ENCODE measurements around the gene SLC22A15.
A peak's percentile ranks its signal among the peaks of the same experiment; 100 is the strongest.
"Not testable (repeated sequence)": the region's sequence is repeated elsewhere in the genome, so short reads cannot be mapped to it uniquely, and the experiment has no call there.

The SLC22A15 gene

DNA sequence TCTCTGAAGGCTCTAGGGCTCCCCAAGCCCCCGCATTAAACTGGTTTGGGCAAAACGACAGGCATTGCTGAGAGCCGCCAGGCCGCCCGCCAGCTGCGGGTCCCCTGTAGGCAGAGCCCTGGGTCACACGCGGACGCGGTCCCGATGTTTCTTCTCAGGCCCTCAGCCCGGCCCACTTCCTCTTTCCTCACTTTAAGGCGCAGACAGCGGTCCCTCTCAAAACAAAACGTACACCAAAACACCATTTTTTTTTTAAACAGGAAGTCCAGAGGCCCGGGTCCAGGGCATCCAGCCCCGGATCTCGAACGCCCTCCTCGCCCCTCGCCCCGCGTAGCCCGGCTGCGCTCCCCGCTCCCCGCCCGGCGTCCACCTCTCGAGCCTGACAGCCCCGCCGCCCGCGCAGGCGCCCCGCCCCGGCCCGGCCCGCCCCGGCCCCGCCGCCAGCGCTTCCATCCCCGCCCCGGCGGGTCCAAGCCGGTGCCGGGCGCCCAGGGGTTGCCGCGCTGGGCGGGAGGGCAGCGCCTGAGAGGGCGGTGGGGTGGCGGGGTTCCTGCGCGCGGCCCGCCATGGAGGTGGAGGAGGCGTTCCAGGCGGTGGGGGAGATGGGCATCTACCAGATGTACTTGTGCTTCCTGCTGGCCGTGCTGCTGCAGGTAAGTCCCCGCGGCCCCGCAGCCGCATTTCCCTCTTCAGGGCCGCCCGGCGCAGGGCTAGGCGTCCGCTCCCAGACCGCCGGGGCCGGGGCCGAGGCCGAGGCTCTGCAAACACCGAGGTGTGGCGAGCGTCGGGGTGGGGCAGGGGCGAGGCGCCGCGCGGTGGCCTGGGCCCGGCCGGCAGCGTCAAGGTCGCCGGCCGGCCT is at the start of gene SLC22A15:
Gene SLC22A15, plus strand, starts transcription at position 452 of the 859 bp plus-strand sequence. Its CDS starts 115 bp downstream, at position 567.
- no peak for DNase-seq

GRCh38 chr1:115927971-115928370 is 48.3 kb upstream of the SLC22A15 start:
- no peak for DNase-seq

DNA sequence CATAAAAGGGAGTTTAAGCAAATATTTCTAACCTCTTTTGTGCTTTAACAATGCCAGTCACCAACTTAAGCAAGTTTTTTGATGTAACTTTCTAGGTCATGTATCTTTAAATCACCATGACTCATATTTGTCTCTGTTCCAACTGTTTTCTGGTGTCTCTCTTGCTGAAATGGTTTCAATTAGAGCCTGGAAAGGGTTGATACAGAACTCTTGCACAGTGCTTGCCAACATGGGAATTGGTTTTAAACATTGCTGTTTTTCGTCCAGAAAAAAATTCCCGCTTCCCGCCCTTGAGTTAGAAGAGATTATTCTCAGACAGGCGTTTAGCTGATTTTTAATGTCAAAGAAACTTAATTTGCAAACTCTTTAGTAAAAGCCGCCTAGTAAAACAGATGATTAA is 46.4 kb upstream of the SLC22A15 start:
- DNase-seq = no peak

DNA sequence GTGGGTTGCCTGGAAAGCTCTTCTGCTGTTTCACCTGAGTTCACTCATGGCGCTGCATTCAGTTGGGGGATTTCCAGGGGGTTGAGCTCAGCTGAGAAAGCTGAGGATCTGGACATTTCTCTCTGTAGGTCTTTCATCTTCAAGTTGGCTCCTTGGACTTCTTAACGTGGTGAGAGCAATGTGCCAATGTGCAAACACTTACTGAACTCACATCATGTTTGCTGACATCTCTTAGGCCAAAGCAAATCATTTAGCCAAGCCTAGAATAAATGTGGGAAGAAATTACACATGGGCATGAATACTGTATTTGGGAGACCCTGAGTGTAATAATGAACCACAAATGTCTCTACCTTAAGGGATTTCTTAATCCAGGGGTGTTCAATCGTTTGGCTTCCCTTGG is 42.7 kb upstream of the SLC22A15 start:
- no peak for DNase-seq

DNA sequence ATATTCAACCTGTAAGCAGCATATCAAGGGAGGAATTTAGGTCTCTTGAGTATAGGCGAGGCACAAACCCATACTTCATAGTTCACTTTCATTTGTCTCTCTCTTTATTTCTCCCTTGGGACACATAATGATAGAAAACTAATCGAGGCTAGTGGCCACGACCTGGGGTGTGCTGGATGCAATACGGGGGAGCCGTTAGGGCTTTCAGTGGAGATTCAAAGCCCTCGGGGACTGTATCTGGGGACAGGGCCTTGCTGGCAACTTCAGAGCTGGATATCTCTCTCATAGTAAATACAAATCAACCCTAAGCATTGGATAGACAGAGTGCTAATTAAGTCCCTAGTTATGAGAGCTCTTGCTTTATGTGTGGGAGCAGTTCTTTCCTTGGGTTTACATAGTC is 36.9 kb upstream of the SLC22A15 start:
- DNase-seq = no peak

DNA sequence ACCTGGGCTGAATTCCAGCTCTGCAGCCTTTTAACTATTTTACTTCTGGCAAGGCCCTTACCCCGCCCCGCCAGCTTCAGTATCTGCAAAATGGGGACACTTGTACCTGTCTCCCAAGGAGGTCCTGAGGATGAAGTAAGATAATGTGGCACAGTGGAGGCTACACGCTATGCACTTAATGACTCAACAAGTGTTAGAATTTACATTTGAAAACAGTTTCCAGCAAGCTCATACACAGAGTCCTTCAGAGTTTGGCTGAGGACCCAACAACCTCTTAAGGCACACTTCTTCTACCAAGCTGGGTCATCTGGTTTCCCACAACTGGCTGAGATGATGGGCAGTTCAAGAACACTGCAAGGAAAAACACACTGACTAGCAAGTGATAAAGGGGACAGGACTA is 30.2 kb upstream of the SLC22A15 start:
- no peak for DNase-seq

DNA sequence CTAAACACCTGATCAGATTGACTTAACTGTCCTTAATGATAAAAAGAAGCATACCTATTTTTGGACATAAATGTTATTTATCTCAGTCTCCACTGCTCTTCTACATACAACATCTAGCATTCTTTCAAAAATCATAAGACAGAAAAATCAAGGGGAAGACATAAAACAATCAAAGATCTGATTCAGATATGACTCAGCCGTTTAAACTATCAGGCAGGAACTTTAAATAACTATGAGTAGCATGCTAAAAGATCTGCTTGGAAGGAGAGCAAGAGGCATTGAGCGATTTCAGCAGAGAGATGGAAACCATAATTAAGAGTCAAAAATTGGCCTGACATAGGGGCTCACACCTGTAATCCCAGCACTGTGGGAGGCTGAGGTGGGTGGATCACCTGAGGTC is 27.2 kb upstream of the SLC22A15 start:
- DNase-seq = no peak

DNA sequence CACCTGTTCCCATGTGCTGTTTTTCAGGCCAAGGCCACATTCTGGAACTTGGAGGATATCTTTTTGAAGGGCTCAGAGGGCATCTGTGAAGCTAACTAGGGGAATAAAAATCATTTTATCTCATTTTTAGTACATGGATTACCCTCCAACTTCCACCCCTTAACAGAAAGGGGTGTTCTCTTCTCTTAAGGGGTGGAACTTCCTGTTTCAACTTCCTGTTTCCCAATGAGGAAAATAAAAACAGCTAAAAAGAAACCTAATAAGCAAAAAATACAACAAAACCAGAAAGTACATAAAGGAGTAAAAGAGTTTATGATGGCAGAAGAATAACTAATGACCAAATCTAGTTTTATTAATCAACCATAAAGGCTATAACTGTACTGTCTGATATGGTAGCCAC is 24.8 kb upstream of the SLC22A15 start:
- DNase-seq = no peak

DNA sequence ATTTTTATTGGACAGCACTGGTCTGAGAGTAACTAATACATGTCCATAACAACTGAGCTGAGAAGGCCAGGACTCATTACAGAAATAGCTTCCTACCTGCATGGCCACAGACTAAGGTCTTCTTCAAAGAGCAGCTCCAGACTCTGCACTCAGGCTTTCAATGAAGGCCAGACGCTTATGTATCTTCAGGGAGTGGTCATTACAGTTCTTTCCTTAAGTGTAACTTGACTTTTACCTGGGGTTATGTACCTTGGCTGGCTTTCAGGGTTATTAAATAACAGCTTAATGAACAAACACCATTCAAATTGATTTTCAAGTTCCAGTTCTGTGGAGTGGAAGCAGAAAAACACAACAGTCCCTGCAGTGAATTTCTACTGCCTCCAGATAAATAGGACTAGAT is 23.8 kb upstream of the SLC22A15 start:
- no peak for DNase-seq

DNA sequence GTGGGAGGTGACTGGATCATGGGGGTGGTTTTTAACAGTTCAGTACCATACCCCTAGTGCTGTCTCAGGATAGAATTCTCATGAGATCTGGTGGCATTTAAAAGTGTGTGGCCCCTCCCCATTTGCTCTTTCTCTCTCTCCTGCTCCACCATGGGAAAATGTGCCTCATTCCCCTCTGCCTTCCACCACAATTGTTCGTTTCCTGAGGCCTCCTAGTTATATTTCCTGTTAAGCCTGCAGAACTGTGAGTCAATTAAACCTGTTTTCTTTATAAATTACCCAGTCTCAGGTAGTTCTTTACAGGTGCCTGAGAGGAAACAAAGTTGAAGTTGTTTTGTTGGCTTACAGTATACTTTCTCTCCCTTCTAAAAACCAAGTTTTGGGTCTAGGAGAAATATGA is 23.1 kb upstream of the SLC22A15 start:
- DNase-seq = no peak

DNA sequence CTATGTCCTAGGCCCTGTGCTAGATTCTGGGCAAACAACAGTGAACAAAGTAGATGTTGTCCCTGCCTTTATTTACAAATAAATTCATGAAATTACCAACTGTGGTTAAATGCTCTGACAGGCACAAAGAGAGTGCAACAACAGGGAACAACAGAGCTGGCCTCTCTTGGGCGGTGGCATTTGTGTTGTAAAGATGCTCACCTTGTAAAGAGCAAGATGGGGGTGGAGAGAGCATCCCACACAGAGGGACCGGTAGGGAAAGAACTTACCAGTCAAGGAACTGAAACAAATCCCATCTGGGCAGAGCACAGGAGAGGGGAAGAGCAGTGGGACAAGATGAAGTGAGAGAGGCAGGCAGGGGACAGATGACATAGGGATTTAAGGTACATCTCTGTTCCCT is 21.6 kb upstream of the SLC22A15 start:
- DNase-seq = no peak

DNA sequence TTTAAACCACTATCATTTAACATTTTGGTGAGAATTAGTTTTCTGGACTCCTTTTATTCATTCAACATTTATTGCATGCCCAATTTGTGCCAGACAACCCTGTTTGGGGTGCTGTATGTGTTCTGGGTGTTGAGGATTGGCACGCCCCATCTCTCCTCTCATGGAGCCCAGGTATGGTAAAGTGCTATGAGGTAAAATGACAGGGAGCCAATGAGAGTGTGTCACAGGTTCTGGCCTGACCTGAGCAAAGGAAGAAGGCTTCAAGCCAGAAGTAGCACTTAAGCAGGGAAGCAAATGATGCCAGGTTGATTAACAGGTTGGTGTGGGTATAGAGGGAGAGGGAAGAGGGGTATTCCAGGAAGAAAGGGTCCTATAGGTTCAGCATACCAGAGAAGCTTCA is 21.1 kb upstream of the SLC22A15 start:
- DNase-seq = no peak

DNA sequence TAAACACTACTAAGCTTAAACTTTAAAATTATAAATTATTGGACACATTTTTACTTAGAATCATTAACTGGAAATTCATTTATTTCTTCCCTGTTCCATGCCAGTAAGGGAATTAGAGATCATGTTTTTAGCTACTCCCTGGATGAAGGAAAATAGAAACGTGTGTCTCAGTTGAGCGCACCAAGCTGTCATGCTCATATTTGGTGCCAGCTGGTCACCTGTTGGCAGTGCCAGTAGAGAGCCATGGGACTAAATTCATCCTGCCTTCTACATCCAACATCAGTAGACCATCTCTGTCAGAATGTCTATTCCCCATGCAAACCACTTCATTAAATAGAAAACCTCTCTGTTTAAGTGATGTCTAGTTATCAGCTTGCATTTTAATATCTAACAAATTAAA is 17.4 kb upstream of the SLC22A15 start:
- no peak for DNase-seq

DNA sequence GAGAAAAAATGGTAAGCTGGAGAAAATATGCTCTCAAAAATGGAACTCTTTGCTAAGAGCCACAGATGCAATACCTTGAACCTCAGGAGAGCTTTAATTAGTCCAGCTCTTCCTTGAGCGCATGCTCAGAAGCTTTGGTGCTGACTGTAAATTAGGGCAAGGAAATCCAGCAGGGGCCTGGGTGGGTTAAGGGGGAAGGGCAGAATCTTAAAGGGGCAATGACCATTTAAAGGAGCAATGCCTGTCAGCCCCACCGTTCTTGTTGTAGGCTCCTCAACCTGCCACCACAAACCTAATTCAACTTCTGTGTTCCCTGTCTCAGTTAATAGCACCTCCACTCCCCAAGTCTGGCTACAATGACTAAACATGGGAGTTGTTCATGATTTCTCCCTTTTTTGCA is 6.8 kb upstream of the SLC22A15 start:
- DNase-seq = no peak

DNA sequence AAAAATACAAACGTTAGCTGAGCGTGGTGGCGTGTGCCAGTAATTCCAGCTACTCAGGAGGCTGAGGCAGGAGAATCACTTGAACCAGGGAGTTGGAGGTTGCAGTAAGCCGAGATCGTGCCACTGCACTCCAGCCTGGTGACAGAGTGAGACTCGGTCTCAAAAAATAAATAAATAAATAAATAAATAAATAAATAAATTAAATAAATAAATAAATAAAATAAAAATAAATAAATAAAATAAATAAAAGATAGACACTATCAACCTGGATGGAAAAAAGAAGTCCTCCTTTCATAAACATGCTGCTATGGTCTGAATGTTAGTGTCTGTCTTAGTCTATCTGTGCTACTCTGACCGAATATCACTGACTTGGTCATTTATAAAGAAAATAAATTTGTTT is 4.5 kb upstream of the SLC22A15 start:
- not testable (repeated sequence) for DNase-seq

DNA sequence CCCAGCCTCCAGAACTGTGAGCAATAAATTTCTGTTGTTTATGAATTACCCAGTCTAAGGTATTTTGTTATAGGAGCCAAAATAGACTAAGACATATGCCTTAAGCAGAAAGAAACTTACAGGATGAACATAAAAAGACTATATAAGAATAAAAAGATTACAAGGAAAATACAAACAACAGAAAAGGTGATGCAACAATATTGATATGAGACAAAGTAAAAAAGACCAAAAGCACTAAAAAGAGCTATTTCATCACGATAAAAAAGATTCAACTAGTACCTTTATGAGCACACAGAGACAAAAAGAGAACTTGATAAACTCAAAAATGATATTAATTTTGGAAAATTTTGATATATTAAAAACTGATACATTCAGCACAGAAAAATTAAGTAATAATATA is 3.2 kb upstream of the SLC22A15 start:
- DNase-seq = no peak

DNA sequence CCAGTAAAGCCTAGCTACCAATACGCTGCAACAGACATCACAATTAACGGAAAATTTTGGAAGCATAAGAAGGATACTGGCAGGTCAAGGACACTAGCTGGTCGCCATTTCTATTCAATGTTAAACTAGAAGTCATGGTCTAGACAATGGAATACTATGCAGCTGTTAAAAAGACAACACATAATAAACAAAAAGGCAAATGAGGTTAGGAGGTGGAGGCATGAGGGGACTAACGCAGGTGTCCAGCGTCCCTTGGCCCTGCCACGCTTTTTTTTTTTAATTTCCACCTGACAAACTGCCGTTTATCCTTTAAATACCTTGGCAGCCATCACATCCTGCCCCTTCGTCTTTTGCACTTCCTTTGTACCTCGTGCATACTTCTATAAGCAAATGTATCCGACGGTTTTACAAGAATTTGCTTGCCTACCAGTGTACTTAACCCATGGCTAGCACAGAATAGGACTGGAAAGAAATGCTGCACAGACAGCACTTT is 698 bp upstream of the SLC22A15 start:
- no peak for DNase-seq

GRCh38 chr1:115976921-115977498 is 697 bp downstream of the SLC22A15 start:
- DNase-seq = no peak

- no peak for DNase-seq
Measured at GRCh38 chr1:115977499-115978258, 1.4 kb downstream of the SLC22A15 start.

- DNase-seq = no peak
Measured at GRCh38 chr1:115978292-115978941, 2.1 kb downstream of the SLC22A15 start.

DNA sequence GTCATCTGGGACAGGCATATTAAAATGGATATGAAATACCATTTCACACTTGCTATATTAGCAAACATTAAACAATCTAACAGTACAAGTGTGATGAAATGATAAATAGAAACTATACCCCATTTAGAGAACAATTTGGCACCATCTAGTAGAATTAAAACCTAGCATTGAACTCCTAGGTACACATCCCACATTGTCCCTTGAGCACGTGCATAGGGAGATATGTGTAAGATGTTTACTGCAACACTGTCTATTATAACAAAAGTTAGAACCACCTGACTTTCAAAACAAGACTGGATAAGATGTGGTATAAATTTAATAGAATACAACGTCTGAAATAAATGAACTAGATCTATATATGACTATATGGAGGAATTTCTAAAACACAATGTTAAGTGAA is 3.8 kb downstream of the SLC22A15 start:
- no peak for DNase-seq

DNA sequence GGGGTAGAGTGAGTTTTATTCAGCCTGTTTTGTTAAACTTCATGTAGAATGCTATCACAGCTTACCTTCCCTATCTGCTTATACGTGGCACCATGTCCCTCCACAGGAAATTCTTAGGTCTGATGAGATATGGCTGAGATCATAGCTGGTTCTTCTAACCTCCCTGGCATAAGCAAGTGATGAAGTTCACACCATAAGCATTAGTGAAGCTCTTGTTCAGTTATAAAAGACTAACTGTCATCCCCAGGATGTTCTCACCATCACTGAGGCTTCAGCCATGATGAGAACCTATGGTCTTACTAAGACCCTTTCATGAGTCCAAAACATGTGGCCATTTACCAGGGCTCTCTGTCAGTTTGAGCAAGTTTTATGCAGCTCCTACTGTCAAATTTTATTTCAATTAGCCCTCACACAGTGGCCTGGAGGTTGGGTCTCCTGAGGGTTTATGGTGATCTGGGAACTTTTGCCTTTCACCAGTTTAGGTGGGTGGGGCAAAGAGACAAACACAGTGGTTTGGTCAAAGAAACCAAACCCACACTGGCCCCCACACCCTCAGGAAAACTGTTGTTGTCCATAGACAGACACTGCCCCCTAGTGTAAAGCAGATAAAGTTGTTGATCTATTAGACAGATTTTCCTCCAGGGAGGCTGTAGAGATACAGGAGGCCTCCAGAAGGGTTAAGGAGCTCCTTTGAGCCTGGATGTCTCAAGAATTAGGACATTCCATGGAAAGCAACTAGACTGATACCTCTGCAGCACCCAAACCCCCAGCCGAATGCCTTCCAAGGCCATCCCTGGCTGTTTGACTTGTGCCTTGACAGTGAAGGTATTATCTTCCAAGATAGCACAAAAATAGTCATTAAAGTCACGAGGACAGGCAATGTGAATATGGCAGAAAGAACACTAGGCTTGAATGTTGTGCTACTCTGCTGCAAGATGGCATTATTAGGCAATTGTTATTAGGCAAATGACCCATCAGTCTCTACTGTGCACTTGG is 5.0 kb downstream of the SLC22A15 start:
- peak; percentile 57 for DNase-seq
